HG03060 (cell line): ENCODE measurements around the gene RPGRIP1L.
A peak's percentile ranks its signal among the peaks of the same experiment; 100 is the strongest.

Experiments used
- ATAC-seq: cut with Tn5 transposase; IDR thresholded peaks from one replicate; pipeline ENCODE4 v1.9.1; 2021; ENCODE audit warnings: low read depth, moderate number of reproducible peaks; ENCODE audit not compliant: unreplicated experiment

RPGRIP1L gene

DNA sequence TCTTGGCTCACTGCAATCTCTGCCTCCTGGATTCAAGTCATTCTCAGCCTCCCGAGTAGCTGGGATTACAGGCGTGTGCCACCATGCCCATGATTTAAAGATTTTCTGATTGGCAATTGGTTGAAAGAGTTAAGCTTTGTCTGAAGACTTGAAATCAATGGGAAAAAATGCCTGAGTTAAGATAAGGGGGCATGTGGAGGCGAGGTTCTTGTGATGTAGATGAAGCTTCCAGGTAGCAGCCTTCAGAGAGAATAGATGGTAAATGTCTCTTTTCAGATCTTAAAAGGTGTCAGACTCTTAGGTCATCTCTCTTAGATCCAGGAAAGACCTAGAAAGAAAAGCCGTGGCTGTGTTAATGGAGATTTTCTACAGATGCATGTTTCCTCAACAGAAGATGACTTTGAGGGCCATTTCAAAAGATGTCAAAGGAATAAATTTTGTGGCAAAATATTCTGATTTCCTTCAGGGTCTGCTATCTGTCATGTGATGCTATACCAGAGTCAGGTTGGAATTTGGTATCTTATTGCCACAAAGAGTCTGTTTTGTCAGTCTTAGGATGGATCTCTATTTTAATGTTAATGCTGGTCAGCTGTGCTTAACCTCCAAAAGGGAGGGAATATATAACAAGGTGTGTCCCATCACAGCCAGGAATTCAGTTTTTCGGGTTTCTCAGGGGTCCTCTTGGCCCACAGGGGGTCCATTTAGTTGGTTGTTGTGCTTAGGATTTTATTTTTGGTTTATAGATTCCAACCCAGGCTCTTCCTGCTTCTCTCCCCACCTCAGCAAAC, 142.4 kb downstream of the RPGRIP1L start:
- no peak for ATAC-seq

DNA sequence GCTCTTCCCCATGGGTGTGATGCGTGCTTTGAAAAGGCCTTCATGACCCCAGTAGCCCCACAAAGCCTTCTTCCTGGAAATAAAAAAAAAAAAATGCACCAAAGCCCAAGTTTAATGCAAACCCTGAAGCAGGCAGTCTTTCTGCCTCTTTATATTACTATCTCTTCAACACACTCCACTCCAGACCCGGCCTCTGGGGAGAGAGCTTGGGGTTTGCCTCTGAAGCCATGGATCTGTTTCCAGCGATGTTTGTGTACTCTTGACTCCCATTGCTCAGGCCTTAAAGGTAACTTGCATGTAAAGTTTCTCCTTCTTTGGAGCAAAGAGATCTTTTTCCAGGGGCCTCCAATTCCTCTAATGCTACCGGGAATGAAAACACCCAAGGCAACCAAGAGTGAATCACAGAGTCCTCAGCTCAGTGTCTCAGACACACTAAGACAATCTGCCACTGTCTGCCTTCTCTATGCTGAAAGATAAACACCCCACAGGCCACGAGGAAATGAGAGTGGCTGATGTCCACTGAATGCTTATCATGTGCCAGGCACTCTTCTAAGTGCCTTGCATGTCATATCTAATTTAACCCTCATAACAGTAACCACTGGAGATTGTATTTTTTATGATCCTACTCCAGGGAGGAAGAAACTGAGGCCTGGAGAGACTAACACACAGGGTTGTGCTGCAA, 144.2 kb downstream of the RPGRIP1L start:
- ATAC-seq = no peak

DNA sequence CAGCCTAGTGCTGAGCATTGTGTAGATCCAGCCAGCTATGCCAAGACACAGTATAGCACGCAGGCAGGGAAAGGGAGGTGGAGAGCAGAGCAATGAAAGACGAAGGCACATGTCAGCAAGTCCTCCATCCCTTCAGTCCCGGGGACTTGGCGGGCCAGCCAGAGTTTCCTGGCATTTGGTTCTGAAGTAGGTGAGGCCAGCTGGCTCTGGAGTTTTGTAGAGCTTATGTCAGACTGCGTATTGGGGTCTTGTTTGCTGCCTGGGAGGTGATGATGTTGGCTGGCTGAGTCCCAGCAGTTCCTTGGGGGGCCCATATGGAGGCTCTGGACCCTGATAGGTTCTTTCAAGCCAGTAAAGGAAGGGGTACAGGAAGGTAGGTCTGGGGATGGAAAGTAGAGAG, 144.9 kb downstream of the RPGRIP1L start:
- no peak for ATAC-seq

DNA sequence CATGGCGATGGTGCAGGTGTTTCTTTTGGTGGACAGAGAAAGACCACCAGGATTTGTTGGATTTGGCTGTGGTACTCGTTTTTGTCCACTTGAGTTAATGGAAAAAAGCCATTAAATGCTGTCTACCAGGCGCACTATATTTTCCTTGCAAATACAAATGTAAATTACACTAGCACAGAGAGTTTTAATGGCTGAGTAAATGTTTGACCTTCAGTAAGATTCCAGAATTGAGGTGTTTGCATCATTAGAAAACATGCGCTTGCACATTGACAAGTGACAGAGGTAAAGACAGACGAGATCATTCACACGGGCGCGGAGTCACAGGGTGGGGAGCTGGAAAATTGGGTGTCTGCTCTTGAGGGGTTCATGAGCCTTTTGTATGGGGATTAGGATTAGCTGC, 147.1 kb downstream of the RPGRIP1L start:
- no peak for ATAC-seq

DNA sequence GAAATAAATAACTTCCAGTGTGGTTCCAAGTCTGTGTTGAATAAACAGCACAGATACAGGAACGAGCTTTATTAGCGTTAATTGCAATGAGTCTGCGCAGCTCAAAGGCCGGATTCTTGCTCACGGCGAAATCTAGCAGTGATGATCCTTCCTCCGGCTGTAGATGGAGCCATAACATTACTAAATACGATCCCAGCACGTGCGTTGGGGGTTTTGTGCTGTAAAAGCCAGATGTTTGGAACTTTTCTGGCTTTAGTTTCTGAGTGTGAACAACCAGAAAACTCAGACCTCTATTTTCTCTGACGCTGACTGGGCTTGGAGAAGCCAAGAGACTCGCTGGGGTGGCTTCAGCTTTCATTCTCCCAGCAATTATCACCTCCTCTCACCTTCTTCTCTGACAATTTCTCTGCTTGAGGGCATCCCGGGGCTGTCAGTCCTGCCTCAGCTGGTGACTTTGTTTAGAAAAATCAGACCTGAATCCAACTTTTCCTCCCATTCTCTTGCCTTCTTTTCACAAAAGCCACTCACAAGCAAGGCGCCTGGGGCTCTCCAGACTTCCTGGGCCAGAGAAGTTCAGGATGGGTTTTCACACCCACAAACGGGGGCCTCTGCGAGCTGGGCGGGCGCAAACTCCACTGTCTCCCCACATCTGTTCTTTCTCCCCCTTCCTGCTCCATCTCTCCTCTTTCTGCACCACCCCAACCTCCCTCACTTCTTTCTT, 153.5 kb downstream of the RPGRIP1L start:
- ATAC-seq = peak; percentile 75
